HEK293 (cell line): Measurements from ENCODE around the gene BRD3OS.

Experiments
- AEBP2 ChIP-seq: fragments of 450-650 bp; formaldehyde crosslinking; IDR thresholded peaks from 2 replicates; pipeline ENCODE4 v1.5.1; 2016; ENCODE audit warnings: missing biosample characterization, missing genetic modification characterization, borderline replicate concordance
- ELK4 ChIP-seq: IDR thresholded peaks from 2 replicates; pipeline ENCODE4 v1.6.1; 2011; ENCODE audit warnings: mild to moderate bottlenecking, low read depth, low read length, borderline replicate concordance
- GLIS1 ChIP-seq: fragments of 450-650 bp; formaldehyde crosslinking; IDR thresholded peaks from 2 replicates; pipeline ENCODE4 v1.5.1; 2016; ENCODE audit warnings: missing biosample characterization, missing genetic modification characterization
- HOXD13 ChIP-seq: sonication (generic); formaldehyde crosslinking; IDR thresholded peaks from 2 replicates; pipeline ENCODE4 v1.8.0; 2022; ENCODE audit warnings: missing genetic modification reagents, borderline replicate concordance
- KLF1 ChIP-seq: fragments of 450-650 bp; formaldehyde crosslinking; IDR thresholded peaks from 2 replicates; pipeline ENCODE4 v1.5.1; 2016; ENCODE audit warnings: missing biosample characterization, missing genetic modification characterization
- MYNN ChIP-seq: fragments of 450-650 bp; formaldehyde crosslinking; IDR thresholded peaks from 2 replicates; pipeline ENCODE4 v1.5.1; 2016; ENCODE audit warnings: missing biosample characterization, missing genetic modification characterization, borderline replicate concordance
- PRDM1 ChIP-seq: fragments of 450-650 bp; formaldehyde crosslinking; IDR thresholded peaks from 2 replicates; pipeline ENCODE4; 2016; ENCODE audit warnings: missing biosample characterization, missing genetic modification characterization
- REPIN1 ChIP-seq: fragments of 450-650 bp; formaldehyde crosslinking; IDR thresholded peaks from 2 replicates; pipeline ENCODE4 v1.5.1; 2017; ENCODE audit warnings: missing biosample characterization, missing genetic modification characterization, low read depth
- SP3 ChIP-seq: fragments of 450-650 bp; formaldehyde crosslinking; IDR thresholded peaks from 2 replicates; pipeline ENCODE4 v1.5.1; 2016; ENCODE audit warnings: missing biosample characterization, missing genetic modification characterization
- TSHZ1 ChIP-seq: fragments of 450-650 bp; formaldehyde crosslinking; IDR thresholded peaks from 2 replicates; pipeline ENCODE4 v1.5.1; 2016; ENCODE audit warnings: missing biosample characterization, missing genetic modification characterization, borderline replicate concordance
- YY2 ChIP-seq: fragments of 450-650 bp; formaldehyde crosslinking; IDR thresholded peaks from 2 replicates; pipeline ENCODE4 v1.5.1; 2016; ENCODE audit warnings: missing biosample characterization, missing genetic modification characterization
- ZBTB44 ChIP-seq: fragments of 450-650 bp; IDR thresholded peaks from 2 replicates; pipeline ENCODE4 v1.5.1; 2018; ENCODE audit warnings: missing biosample characterization, mild to moderate bottlenecking, missing genetic modification characterization
- ZFP3 ChIP-seq: fragments of 450-650 bp; formaldehyde crosslinking; IDR thresholded peaks from 2 replicates; pipeline ENCODE4 v1.5.1; 2016; ENCODE audit warnings: low read depth, missing biosample characterization, missing genetic modification characterization
- ZNF146 ChIP-seq: fragments of 450-650 bp; formaldehyde crosslinking; IDR thresholded peaks from 2 replicates; pipeline ENCODE4 v1.5.1; 2016; ENCODE audit warnings: missing biosample characterization, missing genetic modification characterization
- ZNF148 ChIP-seq: fragments of 450-650 bp; formaldehyde crosslinking; IDR thresholded peaks from 2 replicates; pipeline ENCODE4 v1.5.0; 2017; ENCODE audit warnings: missing biosample characterization, missing genetic modification characterization, borderline replicate concordance
- ZNF214 ChIP-seq: fragments of 450-650 bp; formaldehyde crosslinking; IDR thresholded peaks from 2 replicates; pipeline ENCODE4 v1.5.1; 2017; ENCODE audit warnings: missing biosample characterization, mild to moderate bottlenecking, missing genetic modification characterization, borderline replicate concordance
- ZNF350 ChIP-seq: fragments of 450-650 bp; formaldehyde crosslinking; IDR thresholded peaks from 2 replicates; pipeline ENCODE4 v1.5.0; 2017; ENCODE audit warnings: missing biosample characterization, mild to moderate bottlenecking, missing genetic modification characterization
- ZNF398 ChIP-seq: fragments of 450-650 bp; formaldehyde crosslinking; IDR thresholded peaks from 2 replicates; pipeline ENCODE4 v1.5.1; 2017; ENCODE audit warnings: missing biosample characterization, missing genetic modification characterization
- ZNF449 ChIP-seq: fragments of 450-650 bp; formaldehyde crosslinking; IDR thresholded peaks from 2 replicates; pipeline ENCODE4 v1.5.1; 2017; ENCODE audit warnings: missing biosample characterization, mild to moderate bottlenecking, missing genetic modification characterization, moderate library complexity
- ZNF473 ChIP-seq: fragments of 450-650 bp; formaldehyde crosslinking; IDR thresholded peaks from 2 replicates; pipeline ENCODE4 v1.5.1; 2017; ENCODE audit warnings: missing biosample characterization, missing genetic modification characterization
- ZNF571 ChIP-seq: fragments of 450-650 bp; formaldehyde crosslinking; IDR thresholded peaks from 2 replicates; pipeline ENCODE4 v1.5.0; 2017; ENCODE audit warnings: missing biosample characterization, missing genetic modification characterization
- ZNF624 ChIP-seq: fragments of 450-650 bp; formaldehyde crosslinking; IDR thresholded peaks from 2 replicates; pipeline ENCODE4 v1.5.1; 2017; ENCODE audit warnings: missing biosample characterization, missing genetic modification characterization
- ZNF660 ChIP-seq: fragments of 450-650 bp; IDR thresholded peaks from 2 replicates; pipeline ENCODE4 v1.5.1; 2018; ENCODE audit warnings: missing biosample characterization, mild to moderate bottlenecking, missing genetic modification characterization
- ZNF776 ChIP-seq: fragments of 450-650 bp; formaldehyde crosslinking; IDR thresholded peaks from 2 replicates; pipeline ENCODE4 v1.5.0; 2017; ENCODE audit warnings: missing biosample characterization, missing genetic modification characterization, borderline replicate concordance
- ZXDB ChIP-seq: fragments of 450-650 bp; formaldehyde crosslinking; IDR thresholded peaks from 2 replicates; pipeline ENCODE4 v1.5.1; 2016; ENCODE audit warnings: missing biosample characterization, missing genetic modification characterization

The BRD3OS gene

GRCh38 chr9:133992780-133993634, 32.3 kb upstream of the BRD3OS start (continued):
- TF ChIP-seq ZBTB44 (tag by site-specific recombination) = no peak
- TF ChIP-seq ZNF473 (tag by site-specific recombination) = no peak
- no peak for TF ChIP-seq ZNF398 (tag by site-specific recombination)
- no peak for TF ChIP-seq HOXD13 (CRISPR knock-in tag)
- TF ChIP-seq ZNF571 (tag by site-specific recombination) = no peak
- TF ChIP-seq YY2 (tag by site-specific recombination) = no peak
- peak; percentile 97 for TF ChIP-seq KLF1 (tag by site-specific recombination)
- no peak for TF ChIP-seq AEBP2 (tag by site-specific recombination)
- peak; percentile 69 for TF ChIP-seq SP3
- no peak for TF ChIP-seq ZNF660 (tag by site-specific recombination)
- no peak for TF ChIP-seq MYNN
- TF ChIP-seq ZNF449 (tag by site-specific recombination) = no peak; the same call in 1 of the 2 replicates
- TF ChIP-seq ELK4 = no peak
- no peak for TF ChIP-seq ZFP3 (tag by site-specific recombination)
- TF ChIP-seq ZXDB = peak; percentile 92
- TF ChIP-seq PRDM1 (tag by site-specific recombination) = 0 out of 2 replicates have a peak, but pooled peaks have one; percentile 27
- TF ChIP-seq ZNF148 (tag by site-specific recombination) = no peak
- TF ChIP-seq ZNF146 (tag by site-specific recombination) = no peak
- no peak for TF ChIP-seq REPIN1
- TF ChIP-seq ZNF214 (tag by site-specific recombination) = no peak
- peak; percentile 79 for TF ChIP-seq GLIS1
- no peak for TF ChIP-seq ZNF624 (tag by site-specific recombination)
- TF ChIP-seq ZNF776 (tag by site-specific recombination) = no peak
- no peak for TF ChIP-seq TSHZ1
- no peak for TF ChIP-seq ZNF350 (tag by site-specific recombination)
